Adipose tissue (tissue), 3 donors: ENCODE measurements around the gene DNER. TPM values are rescaled to one million over a fixed set of nuclear protein-coding genes. Genes with fewer than 3 reads are reported as not detected.
"Not testable (repeated sequence)": the region's sequence is repeated elsewhere in the genome, so short reads cannot be mapped to it uniquely, and the experiment has no call there.

ENCODE experiments used
- H3K27ac ChIP-seq: one replicate; pipeline ENCODE4 v1.5.1; 2013; ENCODE audit warnings: low read depth, low read length
- WGBS, 3 donors: extraction: QIAGEN DNeasy Blood & Tissue Kit; methylation state at CpG; one replicate each; pipeline ENCODE4 v1.1.7; 2013; 5-methylcytosine and 5-hydroxymethylcytosine counted together
- polyA plus RNA-seq, 3 donors: library from polyadenylated mRNA; stranded (reverse); fragments of 200-250 nt; gene quantifications; one replicate each; pipeline ENCODE4 v1.2.3, GENCODE V29; 2013
- donor health status: healthy with polysubstance abuse.
- donor health status: Bipolar disorder and iron deficiency.
- donor health status: healthy.

DNER gene
- polyA plus RNA-seq, 3 donors: 0.30 to 10.8 (median 1.4) TPM

GRCh38 chr2:229530434-229530833, 183.9 kb downstream of the DNER start:
- no peak overlapping the region for H3K27ac ChIP-seq
- WGBS, 3 donors: 73 to 81% (median 77%) methylated on average over 6 of the region's 6 CpGs

- no peak overlapping the region for H3K27ac ChIP-seq
- 66 to 88% (median 88%) methylated on average over 5 of the region's 5 CpGs for WGBS, 3 donors
Measured at GRCh38 chr2:229528846-229529245, 185.5 kb downstream of the DNER start.

GRCh38 chr2:229526951-229527350, 187.4 kb downstream of the DNER start:
- WGBS, 3 donors: 82 to 92% (median 91%) methylated on average over 10 of the region's 10 CpGs
- H3K27ac ChIP-seq: no peak overlapping the region

- no peak overlapping the region for H3K27ac ChIP-seq
- WGBS, 3 donors: 72 to 89% (median 87%) methylated on average over 10 of the region's 10 CpGs
Measured at GRCh38 chr2:229524799-229525198, 189.6 kb downstream of the DNER start.

GRCh38 chr2:229523663-229524062, 190.7 kb downstream of the DNER start:
- 64 to 83% (median 79%) methylated on average over 1 of the region's 1 CpG for WGBS, 3 donors

GRCh38 chr2:229521576-229521975, 192.8 kb downstream of the DNER start:
- H3K27ac ChIP-seq: no peak overlapping the region

More at GRCh38 chr2:229523663-229524062, 190.7 kb downstream of the DNER start:
- no peak overlapping the region for H3K27ac ChIP-seq

- no peak overlapping the region for H3K27ac ChIP-seq
- 29 to 52% (median 30%) methylated on average over 4 of the region's 4 CpGs for WGBS, 3 donors
Measured at GRCh38 chr2:229520691-229521096, 193.7 kb downstream of the DNER start.

GRCh38 chr2:229519655-229520430, 194.5 kb downstream of the DNER start:
- H3K27ac ChIP-seq: no peak overlapping the region
- 59 to 69% (median 68%) methylated on average over 11 of the region's 11 CpGs for WGBS, 3 donors

- H3K27ac ChIP-seq: no peak overlapping the region
- 42 to 60% (median 48%) methylated on average over 2 of the region's 2 CpGs for WGBS, 3 donors
Measured at GRCh38 chr2:229514273-229514895, 200.0 kb downstream of the DNER start.

GRCh38 chr2:229511524-229511923, 202.8 kb downstream of the DNER start:
- 89 to 93% (median 91%) methylated on average over 1 of the region's 1 CpG for WGBS, 3 donors
- no peak overlapping the region for H3K27ac ChIP-seq

- 81 to 86% (median 81%) methylated on average over 4 of the region's 4 CpGs for WGBS, 3 donors
Measured at GRCh38 chr2:229506699-229507098, 207.7 kb downstream of the DNER start.

GRCh38 chr2:229501051-229501794, 213.1 kb downstream of the DNER start:
- WGBS, 3 donors: 80 to 94% (median 90%) methylated on average over 2 of the region's 2 CpGs
- no peak overlapping the region for H3K27ac ChIP-seq

More at GRCh38 chr2:229506699-229507098, 207.7 kb downstream of the DNER start:
- not testable (repeated sequence) for H3K27ac ChIP-seq

- no peak overlapping the region for H3K27ac ChIP-seq
- 58 to 86% (median 85%) methylated on average over 2 of the region's 2 CpGs for WGBS, 3 donors
Measured at GRCh38 chr2:229492034-229492433, 222.3 kb downstream of the DNER start.

- H3K27ac ChIP-seq: no peak overlapping the region
- WGBS, 3 donors: 98 to 100% (median 100%) methylated on average over 1 of the region's 1 CpG
Measured at GRCh38 chr2:229490167-229490566, 224.2 kb downstream of the DNER start.

GRCh38 chr2:229489016-229489415, 225.3 kb downstream of the DNER start:
- WGBS, 3 donors: 89 to 93% (median 93%) methylated on average over 10 of the region's 10 CpGs
- H3K27ac ChIP-seq: no peak overlapping the region

GRCh38 chr2:229488232-229488631, 226.1 kb downstream of the DNER start:
- 78 to 92% (median 90%) methylated on average over 4 of the region's 4 CpGs for WGBS, 3 donors
- no peak overlapping the region for H3K27ac ChIP-seq

GRCh38 chr2:229486673-229487072, 227.7 kb downstream of the DNER start:
- 70 to 93% (median 89%) methylated on average over 3 of the region's 3 CpGs for WGBS, 3 donors

GRCh38 chr2:229485857-229486256, 228.5 kb downstream of the DNER start:
- 47 to 65% (median 55%) methylated on average over 8 of the region's 8 CpGs for WGBS, 3 donors
- H3K27ac ChIP-seq: no peak overlapping the region

More at GRCh38 chr2:229486673-229487072, 227.7 kb downstream of the DNER start:
- no peak overlapping the region for H3K27ac ChIP-seq

GRCh38 chr2:229477269-229477755, 237.0 kb downstream of the DNER start:
- 62 to 78% (median 77%) methylated on average over 4 of the region's 4 CpGs for WGBS, 3 donors
- no peak overlapping the region for H3K27ac ChIP-seq
